GM12872 (cell line): ENCODE data around the gene ZSWIM5.
A peak's percentile ranks its signal among the peaks of the same experiment; 100 is the strongest.

Experiments
- CTCF ChIP-seq: IDR thresholded peaks from 3 replicates; pipeline ENCODE4 v1.5.1; 2011; ENCODE audit warnings: low read depth, mild to moderate bottlenecking, low read length, moderate library complexity; ENCODE audit not compliant: insufficient read depth

Gene ZSWIM5

GRCh38 chr1:45236136-45236535 is 29.7 kb upstream of the ZSWIM5 start:
- no peak for TF ChIP-seq CTCF

- peak; percentile 26; the same call in 1 of the 3 replicates for TF ChIP-seq CTCF
These were observed 24.1 kb upstream of the ZSWIM5 start for GRCh38 chr1:45230537-45230936.

GRCh38 chr1:45225598-45225997 is 19.2 kb upstream of the ZSWIM5 start:
- no peak for TF ChIP-seq CTCF

- TF ChIP-seq CTCF = no peak
These were observed 15.3 kb upstream of the ZSWIM5 start for GRCh38 chr1:45221716-45222115.

- no peak for TF ChIP-seq CTCF
These were observed 10.5 kb upstream of the ZSWIM5 start for GRCh38 chr1:45216861-45217260.

GRCh38 chr1:45216200-45216541 is 9.8 kb upstream of the ZSWIM5 start:
- no peak for TF ChIP-seq CTCF

- TF ChIP-seq CTCF = no peak
These were observed 9.2 kb upstream of the ZSWIM5 start for GRCh38 chr1:45215485-45216199.
